GM19455 (cell line): ENCODE data around the gene BFSP2.
"Not testable (repeated sequence)": the region's sequence is repeated elsewhere in the genome, so short reads cannot be mapped to it uniquely, and the experiment has no call there.

Experiments used
- ATAC-seq: cut with Tn5 transposase; IDR thresholded peaks from one replicate; pipeline ENCODE4 v1.9.1; 2021; ENCODE audit not compliant: unreplicated experiment

The BFSP2 gene

GRCh38 chr3:133475245-133476010 lies 75.6 kb downstream of the BFSP2 start:
- peak; percentile 73 for ATAC-seq

- no peak for ATAC-seq
Measured at GRCh38 chr3:133476971-133477375, 77.1 kb downstream of the BFSP2 start.

GRCh38 chr3:133477487-133477886 lies 77.6 kb downstream of the BFSP2 start:
- peak; percentile 35 for ATAC-seq

GRCh38 chr3:133478624-133479023 lies 78.8 kb downstream of the BFSP2 start:
- no peak for ATAC-seq

- no peak for ATAC-seq
Measured at GRCh38 chr3:133479401-133479800, 79.5 kb downstream of the BFSP2 start.

GRCh38 chr3:133479895-133480669 lies 80.2 kb downstream of the BFSP2 start:
- peak; percentile 68 for ATAC-seq

DNA sequence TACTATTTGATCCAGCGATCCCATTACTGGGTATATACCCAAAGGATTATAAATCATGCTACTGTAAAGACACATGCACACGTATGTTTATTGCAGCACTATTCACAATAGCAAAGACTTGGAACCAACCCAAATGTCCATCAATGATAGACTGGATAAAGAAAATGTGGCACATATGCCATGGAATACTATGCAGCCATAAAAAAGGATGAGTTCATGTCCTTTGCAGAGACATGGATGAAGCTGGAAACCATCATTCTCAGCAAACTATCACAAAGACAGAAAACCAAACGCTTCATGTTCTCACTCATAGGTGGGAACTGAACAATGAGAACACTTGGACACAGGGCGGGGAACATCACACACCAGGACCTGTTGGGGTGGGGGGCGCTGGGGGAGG lies 82.6 kb downstream of the BFSP2 start:
- not testable (repeated sequence) for ATAC-seq

DNA sequence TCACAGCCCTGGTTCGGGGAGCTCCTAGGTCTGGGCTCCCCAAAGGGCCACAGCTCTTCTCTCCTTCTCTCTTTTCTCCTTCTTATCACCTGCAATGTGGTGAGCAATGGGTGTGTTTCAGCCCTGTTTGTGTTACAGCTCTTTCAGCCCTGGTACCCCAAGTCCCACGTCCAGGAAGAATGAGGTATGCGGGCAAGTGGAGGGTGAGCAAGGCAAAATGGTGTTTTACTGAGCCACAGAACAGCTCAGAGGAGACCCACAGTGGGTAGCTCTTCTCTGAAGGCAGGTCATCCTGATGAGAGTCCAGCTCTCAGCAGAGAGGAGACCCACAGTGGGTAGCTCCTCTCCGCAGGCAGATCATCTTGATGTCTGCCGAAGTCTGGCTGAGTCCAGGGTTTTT lies 86.8 kb downstream of the BFSP2 start:
- no peak for ATAC-seq

GRCh38 chr3:133487204-133487603 lies 87.3 kb downstream of the BFSP2 start:
- ATAC-seq, result no peak

DNA sequence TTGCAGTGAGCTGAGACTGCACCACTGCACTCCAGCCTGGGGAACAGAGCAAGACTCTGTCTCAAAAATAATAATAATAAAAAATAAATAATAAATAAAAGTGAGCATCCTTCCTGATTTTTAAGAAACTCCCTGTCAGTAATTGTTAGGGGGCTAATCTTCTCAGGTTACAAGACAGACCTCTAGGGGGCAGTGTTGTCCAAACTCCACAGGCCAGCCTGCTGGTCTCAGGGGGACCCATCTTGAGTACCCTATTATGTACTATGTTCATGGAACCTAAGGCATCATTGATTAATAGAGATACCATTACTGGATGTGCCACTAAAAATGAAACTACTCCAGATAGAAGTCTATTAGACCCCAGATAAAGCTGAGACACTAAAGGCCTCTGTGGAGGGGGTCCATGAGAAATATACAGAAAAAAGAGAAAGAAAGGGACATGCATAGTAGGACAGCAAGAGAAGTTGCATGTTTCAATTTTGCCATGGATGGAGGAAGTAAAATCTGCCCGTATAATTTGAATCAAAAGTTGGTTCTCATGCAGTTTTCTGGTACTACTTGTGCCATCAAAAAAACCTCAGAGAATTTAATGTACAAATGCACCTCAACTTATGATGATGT lies 88.2 kb downstream of the BFSP2 start:
- ATAC-seq, result no peak

- no peak for ATAC-seq
Measured at GRCh38 chr3:133488785-133489367, 89.0 kb downstream of the BFSP2 start.

GRCh38 chr3:133489466-133490085 lies 89.7 kb downstream of the BFSP2 start:
- ATAC-seq, result no peak

- peak; percentile 80 for ATAC-seq
Measured at GRCh38 chr3:133490468-133491351, 90.9 kb downstream of the BFSP2 start.

GRCh38 chr3:133491481-133492059 lies 91.7 kb downstream of the BFSP2 start:
- peak; percentile 21 for ATAC-seq

DNA sequence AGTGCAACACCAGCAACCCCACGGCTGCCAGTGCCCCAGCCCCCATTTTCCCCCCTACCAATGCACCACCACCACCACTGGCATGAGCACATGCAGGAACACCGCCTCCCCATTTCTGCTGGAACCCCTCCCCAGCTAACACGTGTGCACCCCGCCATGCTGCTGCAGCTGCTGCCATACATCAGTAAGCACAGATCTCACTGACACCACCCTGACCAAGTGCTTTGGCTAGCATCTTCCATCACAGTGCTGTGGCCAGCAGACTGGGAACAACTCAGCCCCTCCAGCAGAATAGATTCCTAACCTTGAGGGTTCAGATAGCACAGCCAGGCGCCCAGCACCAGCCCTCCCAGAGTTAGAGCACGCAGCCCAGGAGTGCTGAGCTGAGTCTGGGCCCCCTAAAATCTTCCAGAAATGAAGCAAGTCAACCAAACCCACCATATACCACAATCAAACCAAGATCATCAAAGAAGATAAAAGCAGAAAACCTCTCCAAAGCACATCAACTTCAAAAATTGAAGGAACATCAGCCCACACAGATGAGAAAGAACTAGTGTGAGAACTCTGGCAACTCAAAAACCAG lies 92.4 kb downstream of the BFSP2 start:
- ATAC-seq, result no peak

DNA sequence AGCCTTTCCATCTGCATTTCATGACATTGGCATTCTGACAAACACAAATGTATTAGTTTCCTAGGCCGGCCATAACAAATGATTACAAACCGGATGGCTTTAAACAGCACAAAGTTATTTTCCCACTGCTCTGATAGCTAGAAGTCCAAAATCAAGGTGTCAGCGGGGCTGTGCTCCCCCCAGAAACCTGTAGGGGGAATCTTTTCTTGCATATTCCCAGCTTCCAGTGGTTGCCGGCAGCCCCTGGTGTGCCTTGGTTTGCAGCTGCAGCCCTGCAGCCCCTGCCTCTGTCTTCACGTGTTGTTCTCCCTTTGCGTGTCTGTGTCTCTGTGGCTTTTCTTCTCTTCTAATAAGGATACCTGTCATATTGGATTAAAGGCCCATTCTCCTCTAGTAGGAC lies 94.6 kb downstream of the BFSP2 start:
- no peak for ATAC-seq

DNA sequence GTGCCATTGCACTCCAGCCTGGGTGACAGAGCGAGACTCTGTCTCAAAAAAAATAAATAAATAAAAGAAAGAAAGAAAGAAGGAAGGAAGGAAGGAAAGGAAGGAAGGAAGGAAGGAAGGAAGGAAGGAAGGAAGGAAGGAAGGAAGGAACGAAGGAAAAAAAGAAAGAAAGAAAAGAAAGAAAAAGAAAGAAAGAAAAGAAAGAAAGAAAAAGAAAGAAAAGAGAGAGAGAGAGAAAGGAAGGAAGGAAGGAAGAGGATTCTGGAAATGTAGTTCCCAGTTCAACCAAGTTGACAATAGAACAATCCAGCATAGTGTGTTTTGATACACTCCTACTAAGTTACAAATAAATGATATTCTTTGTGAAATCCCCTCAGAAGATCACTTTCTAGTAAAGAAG lies 102.7 kb downstream of the BFSP2 start:
- not testable (repeated sequence) for ATAC-seq

DNA sequence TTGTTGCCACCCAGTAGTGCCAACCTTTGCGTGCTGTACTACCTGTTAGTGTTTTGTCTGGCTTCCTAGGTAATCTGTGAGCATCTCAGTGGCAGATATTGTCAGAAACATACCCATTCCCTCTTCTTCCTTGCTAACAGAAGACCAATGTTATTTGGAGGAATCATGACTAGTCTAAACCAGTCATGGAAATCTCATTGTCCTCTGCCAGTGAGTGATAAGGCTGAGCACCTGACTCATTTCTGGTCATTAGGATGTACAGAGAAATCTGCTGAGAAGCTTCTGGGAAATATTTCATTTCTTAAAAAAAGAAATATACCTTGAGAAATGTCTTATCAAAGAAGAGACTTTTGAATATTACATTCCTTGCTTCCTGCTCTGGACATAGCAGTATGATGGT lies 103.6 kb downstream of the BFSP2 start:
- no peak for ATAC-seq

- no peak for ATAC-seq
Measured at GRCh38 chr3:133504736-133505135, 104.9 kb downstream of the BFSP2 start.
